AG09319 (cell line): ENCODE measurements around the gene DHX35.
A peak's percentile ranks its signal among the peaks of the same experiment; 100 is the strongest.

ENCODE experiments used
- DNase-seq: peaks from one replicate; pipeline ENCODE4 v3.0.0-alpha.2; 2010; ENCODE audit warnings: low read depth; ENCODE audit errors: extremely low read depth
- TF ChIP-seq, protein P1 (sequence below): IDR thresholded peaks from 2 replicates; pipeline ENCODE4 v1.5.1; 2011; ENCODE audit warnings: low read depth, mild to moderate bottlenecking, inconsistent platforms, low read length, moderate library complexity

Gene DHX35

GRCh38 chr20:38924718-38925117, 37.4 kb upstream of the DHX35 start:
- TF ChIP-seq, protein P1, sequence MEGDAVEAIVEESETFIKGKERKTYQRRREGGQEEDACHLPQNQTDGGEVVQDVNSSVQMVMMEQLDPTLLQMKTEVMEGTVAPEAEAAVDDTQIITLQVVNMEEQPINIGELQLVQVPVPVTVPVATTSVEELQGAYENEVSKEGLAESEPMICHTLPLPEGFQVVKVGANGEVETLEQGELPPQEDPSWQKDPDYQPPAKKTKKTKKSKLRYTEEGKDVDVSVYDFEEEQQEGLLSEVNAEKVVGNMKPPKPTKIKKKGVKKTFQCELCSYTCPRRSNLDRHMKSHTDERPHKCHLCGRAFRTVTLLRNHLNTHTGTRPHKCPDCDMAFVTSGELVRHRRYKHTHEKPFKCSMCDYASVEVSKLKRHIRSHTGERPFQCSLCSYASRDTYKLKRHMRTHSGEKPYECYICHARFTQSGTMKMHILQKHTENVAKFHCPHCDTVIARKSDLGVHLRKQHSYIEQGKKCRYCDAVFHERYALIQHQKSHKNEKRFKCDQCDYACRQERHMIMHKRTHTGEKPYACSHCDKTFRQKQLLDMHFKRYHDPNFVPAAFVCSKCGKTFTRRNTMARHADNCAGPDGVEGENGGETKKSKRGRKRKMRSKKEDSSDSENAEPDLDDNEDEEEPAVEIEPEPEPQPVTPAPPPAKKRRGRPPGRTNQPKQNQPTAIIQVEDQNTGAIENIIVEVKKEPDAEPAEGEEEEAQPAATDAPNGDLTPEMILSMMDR, result no peak
- no peak for DNase-seq

DNA sequence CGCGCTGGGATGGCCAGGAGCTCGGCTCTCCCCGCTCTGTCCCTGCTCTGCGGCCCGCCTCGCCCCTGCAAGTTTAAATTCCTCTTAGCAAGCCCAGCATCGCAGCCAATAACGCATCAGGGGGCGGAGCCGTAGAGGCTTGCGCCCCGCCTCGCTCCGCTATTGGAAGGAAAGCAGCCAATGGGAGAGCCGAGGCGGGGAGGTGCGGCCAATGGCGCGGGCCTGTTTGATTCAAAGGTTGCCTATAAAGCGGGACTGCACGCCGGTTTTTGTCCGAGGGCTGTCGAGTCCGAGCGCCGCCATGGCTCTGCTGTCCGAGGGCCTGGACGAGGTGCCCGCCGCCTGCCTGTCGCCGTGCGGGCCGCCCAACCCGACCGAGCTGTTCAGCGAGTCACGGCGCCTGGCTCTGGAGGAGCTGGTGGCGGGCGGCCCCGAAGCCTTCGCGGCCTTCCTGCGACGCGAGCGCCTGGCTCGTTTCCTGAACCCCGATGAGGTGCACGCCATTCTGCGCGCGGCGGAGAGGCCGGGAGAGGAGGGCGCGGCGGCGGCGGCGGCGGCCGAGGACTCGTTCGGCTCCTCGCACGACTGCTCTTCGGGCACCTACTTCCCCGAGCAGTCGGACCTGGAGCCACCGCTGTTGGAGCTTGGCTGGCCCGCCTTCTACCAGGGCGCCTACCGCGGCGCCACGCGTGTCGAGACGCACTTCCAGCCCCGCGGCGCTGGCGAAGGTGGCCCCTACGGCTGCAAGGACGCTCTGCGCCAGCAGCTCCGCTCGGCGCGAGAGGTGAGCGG, 35.8 kb upstream of the DHX35 start, which contains the start of gene FAM83D:
TSS of gene FAM83D (plus strand) at position 276 of the 792 bp plus-strand sequence. CDS start at position 302, 26 bp downstream.
- peak; percentile 96 for DNase-seq
- TF ChIP-seq, protein P1, result no peak

DNA sequence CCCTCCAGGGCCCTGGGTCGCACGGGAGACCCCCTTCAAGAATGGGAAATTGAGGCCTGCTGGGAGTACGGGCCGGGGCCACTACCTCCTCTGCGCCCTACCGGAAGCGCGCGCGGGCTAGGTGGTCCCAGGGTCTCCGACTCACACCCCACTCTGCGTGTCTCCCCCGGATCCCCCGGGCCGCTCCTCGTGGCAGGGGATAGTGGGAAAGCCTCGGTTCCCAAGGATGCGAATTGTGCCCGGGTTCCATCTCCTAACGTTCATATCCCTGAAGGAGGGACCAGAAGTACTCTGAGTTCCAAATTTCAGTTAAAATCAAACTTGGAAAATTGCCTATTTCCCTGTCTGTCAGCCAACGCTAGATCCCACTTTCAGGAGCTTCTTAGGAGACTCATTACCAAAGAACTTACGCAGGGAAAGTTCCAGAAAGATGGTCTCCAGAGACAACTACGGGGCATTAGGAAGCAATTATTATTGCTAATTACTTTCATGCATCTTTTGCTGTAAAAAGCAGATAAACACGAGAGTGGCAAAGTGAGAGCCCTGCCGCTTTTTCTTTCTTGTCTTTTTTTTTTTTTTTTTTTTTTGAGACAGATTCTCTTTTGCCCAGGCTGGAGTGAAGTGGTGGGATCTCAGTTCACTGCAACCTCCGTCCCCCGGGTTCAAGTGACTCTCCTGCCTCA, 35.1 kb upstream of the DHX35 start:
- no peak for DNase-seq
- TF ChIP-seq, protein P1, result no peak

- TF ChIP-seq, protein P1, result no peak
- no peak for DNase-seq
Measured at GRCh38 chr20:38927902-38928578, 34.1 kb upstream of the DHX35 start.

GRCh38 chr20:38930242-38930569, 31.9 kb upstream of the DHX35 start:
- no peak for DNase-seq
- TF ChIP-seq, protein P1, result no peak

- no peak for DNase-seq
- TF ChIP-seq, protein P1, result no peak
Measured at GRCh38 chr20:38931984-38932383, 30.2 kb upstream of the DHX35 start.

DNA sequence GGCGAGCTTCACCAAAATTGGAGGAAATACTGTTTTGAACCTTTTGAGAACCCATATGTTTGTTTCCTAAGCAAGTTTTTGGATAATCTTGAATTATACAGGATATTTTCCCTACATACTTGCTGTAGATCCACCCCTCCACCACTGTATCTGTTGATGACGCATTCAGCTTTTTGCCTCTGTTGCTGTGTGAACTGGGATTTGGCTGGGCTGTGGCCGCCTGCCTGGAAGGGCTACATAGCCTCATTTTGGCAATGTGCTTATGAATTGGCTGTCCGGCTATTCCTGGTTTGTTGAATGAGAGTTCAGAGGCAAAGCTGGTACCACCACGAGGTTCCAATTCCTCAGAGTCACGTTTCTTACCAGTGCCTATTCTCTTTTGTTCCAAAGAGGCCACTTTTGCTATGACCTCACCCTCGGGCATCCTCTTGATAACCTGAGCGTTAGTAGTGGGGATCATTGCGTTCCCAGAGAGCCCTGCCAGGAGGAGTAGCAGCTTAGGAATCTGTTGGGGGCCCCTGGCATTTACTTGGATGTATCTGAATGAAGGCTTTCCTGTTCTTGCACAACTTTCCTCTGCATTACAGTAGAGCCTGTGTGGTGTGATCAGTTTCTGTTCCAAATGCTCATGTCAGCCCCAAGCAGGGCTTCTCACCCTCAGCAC, 29.6 kb upstream of the DHX35 start:
- TF ChIP-seq, protein P1, result no peak
- peak; percentile 18 for DNase-seq
